PC-9 (cell line): Measurements from ENCODE around the gene HEBP2.

Source experiments
- EZH2 ChIP-seq: fragments of 200-600 bp; sonication (generic); IDR thresholded peaks from 2 replicates; pipeline ENCODE4 v1.8.0; 2017; ENCODE audit warnings: antibody characterized with exemption, low read depth
- TF ChIP-seq, protein P1 (sequence below): fragments of 200-600 bp; sonication (generic); conservative IDR thresholded peaks from 2 replicates; pipeline ENCODE4 v1.6.1; 2017; ENCODE audit warnings: mixed run types, antibody characterized with exemption, mild to moderate bottlenecking, moderate library complexity

DNA sequence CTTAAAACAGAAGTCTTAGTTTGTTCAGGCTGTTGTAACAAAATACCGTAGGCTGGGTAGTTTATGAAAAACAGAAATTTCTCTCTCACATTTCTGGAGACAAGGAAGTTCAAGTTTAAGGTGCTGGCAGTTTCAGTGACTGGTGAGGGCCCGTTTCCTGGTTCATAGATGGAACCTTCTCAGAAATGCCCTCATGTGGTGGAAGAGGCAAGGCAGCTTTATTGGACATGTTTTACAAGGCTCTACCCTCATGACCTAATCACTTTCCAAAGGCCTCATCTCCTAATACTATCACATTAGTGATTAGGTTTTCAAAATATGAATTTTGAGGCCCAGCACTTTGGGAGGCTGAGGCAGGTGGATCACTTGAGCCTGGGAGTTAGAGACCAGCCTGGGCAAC is 2.4 kb downstream of the HEBP2 start:
- TF ChIP-seq, protein P1, sequence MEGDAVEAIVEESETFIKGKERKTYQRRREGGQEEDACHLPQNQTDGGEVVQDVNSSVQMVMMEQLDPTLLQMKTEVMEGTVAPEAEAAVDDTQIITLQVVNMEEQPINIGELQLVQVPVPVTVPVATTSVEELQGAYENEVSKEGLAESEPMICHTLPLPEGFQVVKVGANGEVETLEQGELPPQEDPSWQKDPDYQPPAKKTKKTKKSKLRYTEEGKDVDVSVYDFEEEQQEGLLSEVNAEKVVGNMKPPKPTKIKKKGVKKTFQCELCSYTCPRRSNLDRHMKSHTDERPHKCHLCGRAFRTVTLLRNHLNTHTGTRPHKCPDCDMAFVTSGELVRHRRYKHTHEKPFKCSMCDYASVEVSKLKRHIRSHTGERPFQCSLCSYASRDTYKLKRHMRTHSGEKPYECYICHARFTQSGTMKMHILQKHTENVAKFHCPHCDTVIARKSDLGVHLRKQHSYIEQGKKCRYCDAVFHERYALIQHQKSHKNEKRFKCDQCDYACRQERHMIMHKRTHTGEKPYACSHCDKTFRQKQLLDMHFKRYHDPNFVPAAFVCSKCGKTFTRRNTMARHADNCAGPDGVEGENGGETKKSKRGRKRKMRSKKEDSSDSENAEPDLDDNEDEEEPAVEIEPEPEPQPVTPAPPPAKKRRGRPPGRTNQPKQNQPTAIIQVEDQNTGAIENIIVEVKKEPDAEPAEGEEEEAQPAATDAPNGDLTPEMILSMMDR = no peak; the same call in 1 of the 2 replicates
- no peak for TF ChIP-seq EZH2
